ENCODE measurements around the gene NKAIN4.

NKAIN4 gene

GRCh38 chr20:63274381-63275228 is 20.3 kb upstream of the NKAIN4 start:
- DNase-seq (ENCODE audit: low read depth), result no peak

GRCh38 chr20:63273635-63274380 is 19.5 kb upstream of the NKAIN4 start:
- DNase-seq (ENCODE audit: low read depth), result no peak

- DNase-seq (ENCODE audit: low read depth), result no peak
These were observed 18.9 kb upstream of the NKAIN4 start for GRCh38 chr20:63273059-63273579.

GRCh38 chr20:63272105-63273058 is 18.1 kb upstream of the NKAIN4 start, which contains the start of gene ARFGAP1:
TSS of gene ARFGAP1 (plus strand) at chr20:63272813. CDS start at chr20:63275581, 2,768 bp downstream.
- DNase-seq (ENCODE audit: low read depth), result peak; percentile 83

GRCh38 chr20:63270606-63271325 is 16.5 kb upstream of the NKAIN4 start:
- DNase-seq (ENCODE audit: low read depth), result no peak

- no peak for DNase-seq (ENCODE audit: low read depth)
These were observed 15.5 kb upstream of the NKAIN4 start for GRCh38 chr20:63269724-63270123.

- DNase-seq (ENCODE audit: low read depth), result no peak
These were observed 14.6 kb upstream of the NKAIN4 start for GRCh38 chr20:63268671-63269439.

- DNase-seq (ENCODE audit: low read depth), result no peak
These were observed 14.0 kb upstream of the NKAIN4 start for GRCh38 chr20:63268256-63268655.

GRCh38 chr20:63267691-63268090 is 13.4 kb upstream of the NKAIN4 start:
- no peak for DNase-seq (ENCODE audit: low read depth)

GRCh38 chr20:63265891-63266515 is 11.7 kb upstream of the NKAIN4 start:
- no peak for DNase-seq (ENCODE audit: low read depth)

- no peak for DNase-seq (ENCODE audit: low read depth)
These were observed 10.3 kb upstream of the NKAIN4 start for GRCh38 chr20:63264519-63264918.

GRCh38 chr20:63264000-63264399 is 9.7 kb upstream of the NKAIN4 start:
- DNase-seq (ENCODE audit: low read depth), result no peak

GRCh38 chr20:63262836-63263235 is 8.6 kb upstream of the NKAIN4 start:
- no peak for DNase-seq (ENCODE audit: low read depth)

GRCh38 chr20:63261795-63262528 is 7.7 kb upstream of the NKAIN4 start:
- DNase-seq (ENCODE audit: low read depth), result no peak

- no peak for DNase-seq (ENCODE audit: low read depth)
These were observed 7.0 kb upstream of the NKAIN4 start for GRCh38 chr20:63261060-63261794.

GRCh38 chr20:63260521-63260920 is 6.3 kb upstream of the NKAIN4 start:
- DNase-seq (ENCODE audit: low read depth), result no peak

GRCh38 chr20:63259734-63260460 is 5.6 kb upstream of the NKAIN4 start:
- DNase-seq (ENCODE audit: low read depth), result no peak

GRCh38 chr20:63258781-63259180 is 4.5 kb upstream of the NKAIN4 start:
- DNase-seq (ENCODE audit: low read depth), result no peak

All from T follicular helper cell (primary cell).